Panc1 (cell line): ENCODE measurements around the gene CACNA1D.

Experiments used
- CTCF ChIP-seq: fragments of 450-650 bp; IDR thresholded peaks from 2 replicates; pipeline ENCODE4 v1.5.1; 2017; ENCODE audit warnings: mild to moderate bottlenecking
- POLR2AphosphoS5 ChIP-seq: IDR thresholded peaks from 2 replicates; pipeline ENCODE4 v1.6.1; 2012; ENCODE audit warnings: mild to moderate bottlenecking, low read depth, low read length, moderate library complexity

- no peak for TF ChIP-seq CTCF
- no peak for TF ChIP-seq POLR2AphosphoS5
These were observed 330.4 kb downstream of the CACNA1D start for GRCh38 chr3:53824795-53825194.
